SU-DHL-6 (cell line): ENCODE results near the gene EIF2B5.

Experiments used
- EZH2phosphoT487 ChIP-seq: fragments of 200-600 bp; sonication (generic), shearing (Covaris generic); conservative IDR thresholded peaks from 2 replicates; pipeline ENCODE4 v1.6.1; 2018; ENCODE audit warnings: mild to moderate bottlenecking, antibody characterized with exemption, low read length, moderate library complexity, mixed read lengths
- TF ChIP-seq, protein P1 (sequence below): fragments of 200-600 bp; sonication (generic); IDR thresholded peaks from one replicate; pipeline ENCODE4 v1.5.1; 2017; ENCODE audit warnings: antibody characterized with exemption, mild to moderate bottlenecking, low read length, moderate library complexity; ENCODE audit not compliant: insufficient read depth, poor library complexity, severe bottlenecking

DNA sequence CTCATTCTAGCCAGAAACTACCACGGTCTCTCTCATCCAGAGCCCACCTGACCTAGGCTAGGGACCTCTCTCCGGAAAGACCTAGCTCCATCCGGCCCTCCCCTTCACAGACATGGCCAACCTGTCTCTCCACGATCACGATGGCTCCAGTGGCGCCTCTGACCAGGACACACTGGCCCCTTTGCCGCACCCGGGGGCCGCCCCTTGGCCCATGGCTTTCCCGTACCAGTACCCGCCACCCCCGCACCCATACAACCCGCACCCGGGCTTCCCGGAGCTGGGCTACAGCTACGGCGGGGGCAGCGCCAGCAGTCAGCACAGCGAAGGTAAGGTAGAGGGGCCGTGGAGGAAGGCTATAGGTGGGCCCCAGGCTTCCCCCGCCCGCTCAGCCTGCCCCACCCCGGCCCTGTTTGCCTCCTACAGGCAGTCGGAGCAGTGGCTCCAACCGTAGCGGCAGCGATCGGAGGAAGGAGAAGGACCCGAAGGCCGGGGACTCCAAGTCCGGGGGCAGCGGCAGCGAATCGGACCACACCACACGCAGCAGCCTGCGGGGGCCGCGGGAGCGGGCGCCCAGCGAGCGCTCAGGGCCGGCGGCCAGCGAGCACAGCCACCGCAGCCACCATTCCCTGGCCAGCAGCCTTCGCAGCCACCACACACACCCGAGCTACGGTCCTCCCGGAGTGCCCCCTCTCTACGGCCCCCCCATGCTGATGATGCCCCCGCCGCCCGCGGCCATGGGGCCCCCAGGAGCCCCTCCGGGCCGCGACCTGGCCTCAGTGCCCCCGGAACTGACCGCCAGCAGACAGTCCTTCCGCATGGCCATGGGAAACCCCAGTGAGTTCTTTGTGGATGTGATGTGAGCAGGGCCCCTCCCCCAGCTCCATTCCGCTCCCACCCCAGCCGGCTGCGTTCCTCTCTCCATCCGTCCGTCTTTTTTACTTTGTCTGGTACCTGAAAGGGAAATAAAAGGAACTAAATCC lies 35.0 kb downstream of the EIF2B5 start:
- TF ChIP-seq, protein P1, sequence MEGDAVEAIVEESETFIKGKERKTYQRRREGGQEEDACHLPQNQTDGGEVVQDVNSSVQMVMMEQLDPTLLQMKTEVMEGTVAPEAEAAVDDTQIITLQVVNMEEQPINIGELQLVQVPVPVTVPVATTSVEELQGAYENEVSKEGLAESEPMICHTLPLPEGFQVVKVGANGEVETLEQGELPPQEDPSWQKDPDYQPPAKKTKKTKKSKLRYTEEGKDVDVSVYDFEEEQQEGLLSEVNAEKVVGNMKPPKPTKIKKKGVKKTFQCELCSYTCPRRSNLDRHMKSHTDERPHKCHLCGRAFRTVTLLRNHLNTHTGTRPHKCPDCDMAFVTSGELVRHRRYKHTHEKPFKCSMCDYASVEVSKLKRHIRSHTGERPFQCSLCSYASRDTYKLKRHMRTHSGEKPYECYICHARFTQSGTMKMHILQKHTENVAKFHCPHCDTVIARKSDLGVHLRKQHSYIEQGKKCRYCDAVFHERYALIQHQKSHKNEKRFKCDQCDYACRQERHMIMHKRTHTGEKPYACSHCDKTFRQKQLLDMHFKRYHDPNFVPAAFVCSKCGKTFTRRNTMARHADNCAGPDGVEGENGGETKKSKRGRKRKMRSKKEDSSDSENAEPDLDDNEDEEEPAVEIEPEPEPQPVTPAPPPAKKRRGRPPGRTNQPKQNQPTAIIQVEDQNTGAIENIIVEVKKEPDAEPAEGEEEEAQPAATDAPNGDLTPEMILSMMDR = no peak
- TF ChIP-seq EZH2phosphoT487 = no peak
